Activated CD8-positive, alpha-beta T cell treated with anti-CD3 and anti-CD28 coated beads for 36 hours (primary cell): Measurements from ENCODE around the gene INSL3. TPM values are rescaled to one million over a fixed set of nuclear protein-coding genes. Genes with fewer than 3 reads are reported as not detected.

Source experiments
- total RNA-seq, 2 experiments: library from RNA; stranded (reverse); gene quantifications; one replicate each; pipeline ENCODE4 v1.2.3, GENCODE V29; 2021

INSL3 gene
- total RNA-seq, 2 experiments from 2014 or later, result 5.9 to 6.9 TPM

Other genes with a start within 250 kb of the INSL3 start
- gene UNC13A, start 133.2 kb downstream of the INSL3 start, total RNA-seq, result not detected
- gene MAP1S, start 102.0 kb downstream of the INSL3 start, total RNA-seq, result 10 to 100 TPM; 53.8 to 54.7 TPM
- 10 to 100 TPM; 36.9 to 38.3 TPM for gene FCHO1, start 70.0 kb downstream of the INSL3 start, total RNA-seq
- under 1 TPM in 1 of 2 experiments, not detected in 1; 0.20 TPM for gene B3GNT3, start 26.4 kb downstream of the INSL3 start, total RNA-seq
- 100 to 1,000 TPM; 120 to 126 TPM for gene JAK3, start 26.5 kb upstream of the INSL3 start, total RNA-seq
- gene RPL18A, start 38.4 kb upstream of the INSL3 start, total RNA-seq, result 1,000 to 10,000 TPM; 3,663 to 3,679 TPM
- under 1 TPM; 0.87 to 0.99 TPM for gene SLC5A5, start 50.4 kb upstream of the INSL3 start, total RNA-seq
- 100 to 1,000 TPM; 120 to 129 TPM for gene CCDC124, start 111.5 kb upstream of the INSL3 start, total RNA-seq
- gene KCNN1, start 145.6 kb upstream of the INSL3 start, total RNA-seq, result 1 to 10 TPM in 1 of 2 experiments, under 1 TPM in 1; 0.25 to 1.7 TPM
- 10 to 100 TPM; 29.1 TPM for gene ARRDC2, start 186.7 kb upstream of the INSL3 start, total RNA-seq